ENCODE data around the gene KRT83. TPM values are rescaled to one million over a fixed set of nuclear protein-coding genes. Genes with fewer than 3 reads are reported as not detected.

KRT83 gene
- total and polyA plus RNA-seq, 3 donors from 2014 or later, result 0.39 to 1.2 (median 0.44) TPM

DNA sequence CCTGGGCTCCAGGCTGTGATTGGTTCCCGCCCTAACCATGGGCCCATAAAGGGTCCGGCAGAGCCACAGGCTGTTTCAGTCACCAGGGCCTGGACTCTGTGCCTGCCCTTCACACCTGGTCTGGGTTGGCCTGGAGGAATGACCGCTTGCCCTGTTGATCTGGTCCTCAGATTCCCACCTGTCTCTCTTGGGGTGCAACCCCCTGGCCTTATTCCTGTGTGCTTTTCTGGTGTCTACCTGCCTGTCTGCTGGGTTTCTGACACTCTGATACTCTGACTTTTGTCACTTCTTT lies 2.9 kb upstream of the KRT83 start:
- no peaks in the 10 kb centered on the region for H3K36me3 ChIP-seq (ENCODE audit: low read depth, missing control alignments)
- no peak overlapping the region for H3K4me3 ChIP-seq
- no peak overlapping the region for H3K27ac ChIP-seq
- no peaks in the 10 kb centered on the region for H3K4me1 ChIP-seq
- no peaks in the 10 kb centered on the region for H3K27me3 ChIP-seq
- no peak for TF ChIP-seq POLR2A (IDR thresholded peaks at IDR 0.05)
- TF ChIP-seq, protein P1, sequence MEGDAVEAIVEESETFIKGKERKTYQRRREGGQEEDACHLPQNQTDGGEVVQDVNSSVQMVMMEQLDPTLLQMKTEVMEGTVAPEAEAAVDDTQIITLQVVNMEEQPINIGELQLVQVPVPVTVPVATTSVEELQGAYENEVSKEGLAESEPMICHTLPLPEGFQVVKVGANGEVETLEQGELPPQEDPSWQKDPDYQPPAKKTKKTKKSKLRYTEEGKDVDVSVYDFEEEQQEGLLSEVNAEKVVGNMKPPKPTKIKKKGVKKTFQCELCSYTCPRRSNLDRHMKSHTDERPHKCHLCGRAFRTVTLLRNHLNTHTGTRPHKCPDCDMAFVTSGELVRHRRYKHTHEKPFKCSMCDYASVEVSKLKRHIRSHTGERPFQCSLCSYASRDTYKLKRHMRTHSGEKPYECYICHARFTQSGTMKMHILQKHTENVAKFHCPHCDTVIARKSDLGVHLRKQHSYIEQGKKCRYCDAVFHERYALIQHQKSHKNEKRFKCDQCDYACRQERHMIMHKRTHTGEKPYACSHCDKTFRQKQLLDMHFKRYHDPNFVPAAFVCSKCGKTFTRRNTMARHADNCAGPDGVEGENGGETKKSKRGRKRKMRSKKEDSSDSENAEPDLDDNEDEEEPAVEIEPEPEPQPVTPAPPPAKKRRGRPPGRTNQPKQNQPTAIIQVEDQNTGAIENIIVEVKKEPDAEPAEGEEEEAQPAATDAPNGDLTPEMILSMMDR (IDR thresholded peaks at IDR 0.05), result no peak
- intact Hi-C loops (cut with DNase I; ENCODE audit: low total_unique reads), result no loop called here
- DNase-seq, result no peak
- no peaks in the 10 kb centered on the region for H3K9me3 ChIP-seq
- WGBS, 2 donors, result 74 to 97% methylated on average over 3 of the region's 3 CpGs

DNA sequence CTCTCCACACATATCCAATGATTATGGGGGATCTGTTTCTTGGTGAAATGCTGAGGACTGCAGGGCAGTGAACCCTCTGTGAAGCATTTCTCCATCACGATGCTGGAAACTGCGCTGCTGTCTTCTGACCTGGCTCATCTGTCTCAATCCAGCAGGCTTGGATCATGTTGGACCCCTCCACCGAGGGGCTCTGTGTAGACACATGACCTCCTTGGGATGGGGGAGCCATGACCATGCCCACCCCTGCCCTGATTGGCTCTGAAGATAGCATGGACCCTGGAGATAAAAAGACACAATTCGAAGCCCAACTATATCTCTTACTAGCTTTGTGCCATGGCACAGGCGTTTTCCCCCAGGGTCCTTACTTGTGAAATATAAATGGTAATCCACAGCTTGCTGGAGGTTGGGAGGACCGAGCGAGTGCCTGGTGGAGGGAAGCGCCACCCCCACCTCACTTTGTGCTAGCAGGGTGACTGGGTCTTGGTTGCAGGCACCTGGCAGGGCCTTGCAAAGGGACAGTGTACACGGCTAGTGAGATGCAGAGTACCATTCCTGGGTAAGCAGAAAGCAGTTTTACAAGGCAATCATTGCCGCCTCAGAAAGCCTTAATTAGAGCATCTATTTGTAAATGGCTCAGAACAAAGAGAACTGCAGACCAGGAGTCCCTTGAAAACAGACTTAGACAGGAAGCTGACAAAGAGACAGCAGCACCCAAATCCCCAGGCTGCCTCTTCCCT lies 2.4 kb upstream of the KRT83 start:
- no peaks in the 10 kb centered on the region for H3K27me3 ChIP-seq
- TF ChIP-seq, protein P1 (IDR thresholded peaks at IDR 0.05), result no peak
- no peak for DNase-seq
- H3K27ac ChIP-seq, result no peak overlapping the region
- no peak overlapping the region for H3K4me3 ChIP-seq
- H3K36me3 ChIP-seq (ENCODE audit: low read depth, missing control alignments), result no peaks in the 10 kb centered on the region
- intact Hi-C loops (cut with DNase I; ENCODE audit: low total_unique reads), result no loop called here
- H3K4me1 ChIP-seq, result no peaks in the 10 kb centered on the region
- no peaks in the 10 kb centered on the region for H3K9me3 ChIP-seq
- 89 to 96% methylated on average over 7 to 10 of the region's 10 CpGs for WGBS, 2 donors

DNA sequence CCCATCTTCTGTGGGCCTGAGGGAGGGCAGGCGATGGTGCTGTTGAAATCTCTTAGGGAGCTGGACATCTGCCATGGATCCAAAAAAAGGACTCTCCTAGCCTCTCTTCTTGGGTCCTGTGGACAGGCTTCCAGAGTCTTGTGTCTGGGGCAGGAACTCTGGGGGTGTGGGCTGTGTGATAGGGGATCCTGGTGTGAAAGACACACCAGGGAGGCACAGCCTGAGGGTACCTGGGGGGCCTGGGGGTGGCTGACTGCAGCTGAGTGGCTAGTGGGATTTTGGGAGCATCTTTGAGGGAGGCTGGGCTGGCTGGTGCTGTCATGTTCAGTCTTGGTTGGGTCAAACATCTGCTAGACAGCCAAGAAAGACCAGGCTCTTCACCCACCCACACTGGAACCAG lies 1.8 kb upstream of the KRT83 start:
- TF ChIP-seq, protein P1 (IDR thresholded peaks at IDR 0.05), result no peak
- TF ChIP-seq POLR2A (IDR thresholded peaks at IDR 0.05), result no peak
- 33 to 81% methylated on average over 1 of the region's 1 CpG for WGBS, 2 donors

DNA sequence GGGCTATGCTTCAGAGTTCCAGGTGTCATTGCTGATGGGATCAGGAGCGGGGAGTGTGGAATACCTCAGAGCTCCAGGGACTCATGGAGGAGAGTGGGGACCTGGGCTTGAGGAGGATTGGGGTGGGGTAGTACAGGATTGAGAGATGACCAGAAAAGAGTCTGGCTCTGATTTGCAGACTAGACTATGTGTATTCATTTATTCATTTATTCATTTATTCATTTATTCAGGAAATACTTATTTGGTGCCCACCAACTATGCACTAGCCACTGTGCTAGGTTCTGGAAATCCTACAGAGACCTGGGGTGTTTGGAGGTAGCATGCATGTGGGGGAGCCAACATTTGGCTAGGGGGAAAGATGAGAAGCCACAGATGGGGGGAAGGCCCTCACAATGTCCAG lies 871 bp upstream of the KRT83 start:
- H3K27ac ChIP-seq, result no peak overlapping the region
- intact Hi-C loops (cut with DNase I; ENCODE audit: low total_unique reads), result no loop called here
- H3K36me3 ChIP-seq (ENCODE audit: low read depth, missing control alignments), result no peaks in the 10 kb centered on the region
- TF ChIP-seq POLR2A (IDR thresholded peaks at IDR 0.05), result no peak
- TF ChIP-seq, protein P1 (IDR thresholded peaks at IDR 0.05), result no peak
- no peaks in the 10 kb centered on the region for H3K9me3 ChIP-seq
- 88 to 89% methylated on average over 1 of the region's 1 CpG for WGBS, 2 donors
- H3K4me3 ChIP-seq, result no peak overlapping the region
- DNase-seq, result no peak
- H3K4me1 ChIP-seq, result no peaks in the 10 kb centered on the region
- no peaks in the 10 kb centered on the region for H3K27me3 ChIP-seq

More for the DNA sequence above, 1.8 kb upstream of the KRT83 start:
- no peak overlapping the region for H3K4me3 ChIP-seq
- no peaks in the 10 kb centered on the region for H3K4me1 ChIP-seq
- intact Hi-C loops (cut with DNase I; ENCODE audit: low total_unique reads), result no loop called here
- H3K9me3 ChIP-seq, result no peaks in the 10 kb centered on the region
- H3K27me3 ChIP-seq, result no peaks in the 10 kb centered on the region
- DNase-seq, result no peak
- no peaks in the 10 kb centered on the region for H3K36me3 ChIP-seq (ENCODE audit: low read depth, missing control alignments)
- no peak overlapping the region for H3K27ac ChIP-seq

DNA sequence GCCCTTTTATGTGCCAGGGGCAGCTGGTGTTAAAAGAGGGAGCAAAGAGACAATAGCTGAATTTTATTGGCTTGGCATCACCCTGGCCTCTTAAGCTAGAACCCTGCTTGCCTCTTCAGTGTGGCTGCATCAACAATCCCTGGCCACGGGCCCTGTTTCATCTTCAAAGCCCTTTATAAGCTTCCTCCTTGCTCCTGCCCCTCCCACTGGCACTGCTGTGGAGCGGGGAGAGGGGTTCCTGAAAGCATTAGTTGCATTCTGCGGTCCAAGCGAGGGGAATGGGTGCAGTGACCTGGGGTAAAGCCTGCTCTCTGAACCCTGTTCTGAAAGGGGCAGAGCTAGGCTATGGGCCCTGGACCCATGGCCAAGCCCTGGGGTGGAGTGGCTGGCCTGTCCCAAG lies 220 bp upstream of the KRT83 start:
- intact Hi-C loops (cut with DNase I; ENCODE audit: low total_unique reads), result no loop called here
- Histone ChIP-seq H3K27ac (no peak overlapping the region), H3K4me3 (no peak overlapping the region), H3K9me3 (no peaks in the 10 kb centered on the region), H3K27me3 (no peaks in the 10 kb centered on the region), H3K4me1 (no peaks in the 10 kb centered on the region), H3K36me3 (ENCODE audit: low read depth, missing control alignments) (no peaks in the 10 kb centered on the region)
- DNase-seq, result no peak
- WGBS, 2 donors, result 57% methylated on average over 4 of the region's 4 CpGs; no CpG with 5 or more reads in 1 of the 2 donors
- TF ChIP-seq, protein P1 (IDR thresholded peaks at IDR 0.05), result no peak
- no peak for TF ChIP-seq POLR2A (IDR thresholded peaks at IDR 0.05)

All from testis (tissue), 3 donors.